Stimulated activated CD8-positive, alpha-beta memory T cell treated with anti-CD3 and anti-CD28 coated beads, Interleukin-2, amount 100 ng/mL, for 1 hour (primary cell): ENCODE results near the gene UBA6.
"Not testable (repeated sequence)": the region's sequence is repeated elsewhere in the genome, so short reads cannot be mapped to it uniquely, and the experiment has no call there.

ENCODE experiments used
- DNase-seq, 2 donors: peaks; one replicate each; pipeline ENCODE4 v3.0.0-alpha.2; 2020; ENCODE audit warnings: low read depth in 2 of 2

UBA6 gene

GRCh38 chr4:67713529-67714247 lies 12.7 kb upstream of the UBA6 start:
- DNase-seq: no peak

GRCh38 chr4:67712650-67713528 lies 11.9 kb upstream of the UBA6 start:
- no peak for DNase-seq

GRCh38 chr4:67712000-67712625 lies 11.2 kb upstream of the UBA6 start:
- no peak for DNase-seq

- not testable (repeated sequence) for DNase-seq
Measured at GRCh38 chr4:67706682-67707081, 5.7 kb upstream of the UBA6 start.

- no peak for DNase-seq
Measured at GRCh38 chr4:67704843-67705242, 3.9 kb upstream of the UBA6 start.

GRCh38 chr4:67702166-67702565 lies 1.2 kb upstream of the UBA6 start:
- no peak for DNase-seq

- DNase-seq: no peak
Measured at GRCh38 chr4:67701517-67701850, 529 bp upstream of the UBA6 start.

GRCh38 chr4:67700116-67700737 lies 728 bp downstream of the UBA6 start:
- DNase-seq: no peak

GRCh38 chr4:67699603-67700002 lies 1.4 kb downstream of the UBA6 start:
- DNase-seq: no peak

- DNase-seq: no peak
Measured at GRCh38 chr4:67697860-67698687, 2.9 kb downstream of the UBA6 start.

GRCh38 chr4:67696061-67696460 lies 4.9 kb downstream of the UBA6 start:
- DNase-seq: no peak

- no peak for DNase-seq
Measured at GRCh38 chr4:67694662-67695061, 6.3 kb downstream of the UBA6 start.

- DNase-seq: no peak
Measured at GRCh38 chr4:67691328-67691727, 9.6 kb downstream of the UBA6 start.

- DNase-seq: no peak
Measured at GRCh38 chr4:67687636-67688035, 13.3 kb downstream of the UBA6 start.

GRCh38 chr4:67685532-67685859 lies 15.5 kb downstream of the UBA6 start:
- no peak for DNase-seq

GRCh38 chr4:67684839-67685531 lies 16.0 kb downstream of the UBA6 start:
- DNase-seq: no peak

- no peak for DNase-seq
Measured at GRCh38 chr4:67682266-67682665, 18.7 kb downstream of the UBA6 start.

- DNase-seq: no peak
Measured at GRCh38 chr4:67680581-67681222, 20.3 kb downstream of the UBA6 start.

GRCh38 chr4:67678612-67679011 lies 22.3 kb downstream of the UBA6 start:
- DNase-seq: no peak

- DNase-seq: no peak
Measured at GRCh38 chr4:67674098-67674497, 26.9 kb downstream of the UBA6 start.
